ENCODE results near the gene LHFPL2.

DNA sequence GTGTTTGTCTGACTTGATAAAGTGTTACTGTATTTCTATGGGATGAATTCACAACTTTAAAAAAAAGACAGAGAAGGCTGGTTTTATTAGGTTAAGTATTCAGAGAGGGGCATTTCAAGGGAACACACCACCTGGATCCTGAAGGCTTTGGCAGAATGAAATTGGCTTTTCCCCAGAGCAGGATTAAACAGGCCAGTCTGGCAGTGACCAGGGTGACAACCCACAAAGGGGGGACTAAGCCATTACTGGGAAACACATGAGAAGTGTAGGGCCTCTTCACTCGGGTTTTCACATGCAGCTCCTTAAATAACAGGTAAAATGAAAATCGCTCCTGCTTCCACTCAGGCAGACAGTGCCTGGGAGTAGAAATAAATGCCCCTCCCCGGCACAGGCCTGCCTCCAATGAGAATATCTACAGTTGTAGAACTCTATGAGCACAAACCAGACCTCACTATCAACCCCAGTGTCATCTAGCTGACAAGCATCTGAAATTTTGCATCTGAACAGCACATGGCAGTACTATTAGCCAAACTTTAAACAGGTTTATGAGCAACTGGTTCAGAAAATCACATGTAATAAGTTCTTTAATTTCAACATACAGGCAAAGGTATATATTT is 85.8 kb downstream of the LHFPL2 start:
- TF ChIP-seq POLR2AphosphoS5 (IDR thresholded peaks at IDR 0.05; ENCODE audit: low read depth) (no peak), CTCF (IDR thresholded peaks at IDR 0.05; ENCODE audit: insufficient read depth, low read length) (no peak)
